ENCODE results near the gene SYF2.
"Not testable (repeated sequence)": the region's sequence is repeated elsewhere in the genome, so short reads cannot be mapped to it uniquely, and the experiment has no call there.

Gene SYF2

GRCh38 chr1:25204797-25205480 is 27.4 kb downstream of the SYF2 start:
- DNase-seq = peak; percentile 12

- no peak for DNase-seq
These were observed 31.3 kb downstream of the SYF2 start for GRCh38 chr1:25201006-25201405.

- no peak for DNase-seq
These were observed 32.3 kb downstream of the SYF2 start for GRCh38 chr1:25199819-25200620.

- DNase-seq = no peak
These were observed 33.5 kb downstream of the SYF2 start for GRCh38 chr1:25198663-25199252.

- DNase-seq = no peak
These were observed 34.2 kb downstream of the SYF2 start for GRCh38 chr1:25197982-25198662.

GRCh38 chr1:25197235-25197975 is 34.9 kb downstream of the SYF2 start:
- DNase-seq = no peak

DNA sequence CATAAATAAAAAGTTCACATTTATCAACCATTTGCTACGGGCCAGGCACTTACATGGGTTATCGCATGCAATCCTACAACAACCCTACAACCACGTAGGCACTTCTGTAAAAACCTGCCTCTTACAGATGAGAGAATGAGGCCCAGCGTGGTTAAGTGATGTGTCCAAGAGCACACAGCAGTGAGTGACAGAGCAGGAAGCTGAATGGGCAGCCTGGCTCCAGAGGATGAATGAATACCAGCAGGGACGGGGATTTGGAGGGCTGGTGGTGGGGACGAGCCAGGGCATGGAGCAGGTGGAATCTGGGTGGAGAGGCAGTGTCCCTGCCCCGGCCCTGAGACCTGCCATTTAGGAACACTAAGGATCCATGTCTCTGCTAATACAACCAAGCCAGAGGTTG is 35.5 kb downstream of the SYF2 start:
- no peak for DNase-seq

GRCh38 chr1:25195835-25196234 is 36.5 kb downstream of the SYF2 start:
- no peak for DNase-seq

DNA sequence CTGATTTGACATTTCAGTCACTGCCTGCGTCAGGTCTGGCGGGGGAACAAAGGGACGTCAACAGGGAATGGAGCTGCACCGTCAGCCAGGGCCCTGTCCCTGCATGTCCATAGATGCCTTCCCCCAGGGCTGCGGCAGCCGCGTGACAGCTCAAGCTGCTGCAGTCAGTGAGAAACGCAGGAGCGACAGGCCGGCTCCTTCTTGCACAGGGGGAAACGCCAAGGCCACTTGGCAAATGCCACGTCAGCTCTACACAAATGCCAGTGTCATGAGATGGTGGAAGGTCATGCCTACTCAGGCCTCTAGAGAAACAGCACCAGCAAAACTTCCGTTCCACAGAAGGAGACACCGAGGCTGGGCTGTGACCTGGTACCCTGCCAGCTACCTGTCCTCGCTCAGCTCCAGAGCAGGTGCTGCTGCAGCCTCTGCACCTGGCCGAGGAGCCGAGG is 37.7 kb downstream of the SYF2 start:
- DNase-seq = no peak

DNA sequence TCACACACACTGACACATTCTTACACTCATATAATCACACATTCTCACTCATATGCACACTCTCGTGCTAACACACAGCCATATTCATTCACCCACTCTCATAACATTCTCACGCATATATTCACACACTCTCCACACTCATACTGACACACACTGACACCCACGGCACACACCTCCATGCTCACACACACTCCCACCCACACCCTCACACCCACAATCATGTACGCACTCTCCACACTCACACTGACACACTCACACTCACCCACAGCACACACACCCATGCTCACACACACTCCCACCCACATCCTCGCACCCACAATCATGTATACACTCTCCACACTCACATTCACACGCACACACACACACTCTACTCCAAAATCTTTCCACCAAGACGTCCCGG is 38.2 kb downstream of the SYF2 start:
- DNase-seq = no peak

DNA sequence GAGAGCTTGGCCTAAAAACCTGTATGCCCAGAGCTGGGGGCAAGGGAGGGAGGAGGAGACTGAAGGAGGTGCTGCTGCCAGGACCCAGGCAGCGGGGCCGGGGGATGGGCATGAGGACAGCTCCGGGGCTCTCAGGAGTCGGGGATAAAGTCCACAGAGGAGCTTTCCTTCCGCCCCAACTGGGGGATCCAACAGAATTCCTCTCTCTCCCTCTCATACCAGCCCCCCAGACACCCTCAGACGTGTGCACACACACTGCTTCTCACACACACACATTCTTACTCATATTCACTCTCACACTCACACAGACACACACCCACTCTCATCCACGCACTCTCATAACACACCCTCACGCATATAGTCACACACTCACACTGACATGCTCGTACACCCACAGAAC is 39.1 kb downstream of the SYF2 start:
- no peak for DNase-seq

DNA sequence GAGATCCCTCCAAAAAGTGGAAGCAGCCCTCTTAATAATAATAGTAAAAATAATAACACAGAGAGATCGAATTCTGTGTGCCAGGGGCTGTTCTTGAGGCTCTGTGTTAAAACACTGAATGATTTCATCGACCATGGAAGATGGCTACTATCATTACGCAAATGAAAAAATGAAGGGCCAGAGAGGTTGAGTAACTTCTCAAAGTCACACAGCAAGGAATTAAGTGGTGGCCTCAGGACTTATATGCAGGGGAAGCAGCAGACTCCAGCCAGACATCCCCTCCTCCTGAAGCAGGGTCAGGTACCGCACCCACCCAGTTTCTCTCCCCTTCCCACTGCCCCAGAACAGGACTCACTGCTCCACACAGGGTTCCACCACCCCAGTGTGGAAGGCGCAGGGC is 40.1 kb downstream of the SYF2 start:
- DNase-seq = no peak

- no peak for DNase-seq
These were observed 42.0 kb downstream of the SYF2 start for GRCh38 chr1:25190260-25190659.

DNA sequence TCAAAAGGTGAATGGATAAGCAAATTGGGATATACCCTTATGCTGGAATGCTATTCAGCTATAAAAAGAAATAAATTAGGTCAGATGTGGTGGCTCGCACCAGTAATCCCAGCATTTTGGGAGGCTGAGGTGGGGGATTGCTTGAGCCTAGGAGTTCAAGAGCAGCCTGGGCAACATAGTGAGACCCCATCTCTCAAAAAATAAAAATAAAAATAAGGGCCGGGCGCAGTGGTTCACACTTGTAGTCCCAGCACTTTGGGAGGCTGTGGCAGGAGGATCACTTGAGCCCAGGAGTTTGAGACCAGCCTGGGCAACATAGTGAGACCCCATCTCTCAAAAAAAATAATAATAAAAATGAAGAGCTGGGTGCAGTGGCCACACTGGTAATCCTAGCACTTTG is 44.4 kb downstream of the SYF2 start:
- DNase-seq = not testable (repeated sequence)

- no peak for DNase-seq
These were observed 45.2 kb downstream of the SYF2 start for GRCh38 chr1:25187077-25187476.

- no peak for DNase-seq
These were observed 45.9 kb downstream of the SYF2 start for GRCh38 chr1:25186161-25187007.

DNA sequence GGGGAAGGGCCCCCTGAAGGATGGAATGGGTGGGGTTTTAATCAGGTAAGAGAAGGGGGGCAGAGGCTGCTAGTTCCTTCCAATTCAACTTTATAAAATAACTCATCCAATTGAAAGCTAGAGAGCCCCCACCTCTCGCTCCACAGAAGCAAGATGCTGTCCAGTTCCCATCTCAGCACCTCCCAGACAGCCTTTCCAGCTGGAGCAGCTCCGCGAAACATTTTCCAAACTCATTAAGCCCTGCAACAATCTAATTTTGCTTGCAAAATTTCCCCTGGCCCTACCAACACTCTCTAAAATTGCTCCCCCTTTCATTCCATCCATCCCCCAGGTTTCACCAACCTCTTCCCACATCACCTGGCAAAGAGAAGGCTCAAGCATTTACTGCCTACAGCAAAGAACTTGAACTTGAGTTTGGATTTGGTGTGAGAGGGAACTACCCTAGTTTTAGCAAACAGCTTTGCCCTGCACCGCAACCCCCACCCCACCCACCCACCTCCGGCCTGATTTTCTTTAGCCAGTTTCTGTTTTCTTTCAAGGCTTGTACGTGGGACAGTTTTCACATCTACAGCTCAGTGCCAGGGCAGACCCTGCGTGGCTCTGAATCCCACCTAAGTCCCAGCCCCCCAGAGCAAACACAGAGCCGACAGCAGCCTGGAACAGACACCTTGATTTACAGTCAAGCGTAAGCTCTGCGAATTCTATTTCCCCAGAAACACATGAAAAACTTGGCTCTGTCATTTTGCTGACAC is 46.7 kb downstream of the SYF2 start:
- DNase-seq = no peak

DNA sequence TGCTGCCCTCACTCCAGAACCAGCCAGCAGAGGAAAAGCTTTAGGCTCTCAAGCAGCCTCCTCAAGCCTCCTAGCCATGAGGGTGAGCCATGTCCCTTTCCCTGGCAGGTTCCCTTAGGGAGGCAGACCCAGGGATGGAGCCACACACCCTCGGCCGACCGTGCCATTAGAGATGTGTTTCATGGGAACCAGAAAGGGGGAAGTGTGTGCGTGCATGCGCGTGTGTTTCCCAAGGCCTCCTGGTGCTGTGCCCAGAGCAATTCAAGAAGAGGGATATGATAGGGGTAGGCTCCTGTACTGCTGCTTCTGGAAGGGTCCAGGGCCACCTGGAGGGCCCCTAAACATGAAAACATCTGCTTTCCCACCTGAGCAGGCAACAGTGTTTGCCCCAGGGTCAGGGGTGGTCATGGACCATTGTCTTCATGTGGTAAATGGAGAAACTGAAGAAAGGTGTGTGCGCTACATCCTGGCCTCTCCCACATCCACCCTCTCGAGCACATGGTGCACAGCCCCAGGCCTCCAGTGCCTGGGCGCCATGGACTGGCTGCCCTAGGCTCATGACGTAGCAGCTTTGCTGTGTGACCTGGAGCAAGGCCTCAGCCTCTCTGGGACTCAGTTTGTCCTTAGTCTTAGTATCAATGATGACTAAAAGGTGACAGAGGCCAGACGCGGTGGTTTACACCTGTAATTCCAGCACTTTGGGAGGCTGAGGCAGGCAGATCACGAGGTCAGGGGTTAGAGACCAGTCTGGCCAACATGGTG is 48.1 kb downstream of the SYF2 start:
- no peak for DNase-seq

DNA sequence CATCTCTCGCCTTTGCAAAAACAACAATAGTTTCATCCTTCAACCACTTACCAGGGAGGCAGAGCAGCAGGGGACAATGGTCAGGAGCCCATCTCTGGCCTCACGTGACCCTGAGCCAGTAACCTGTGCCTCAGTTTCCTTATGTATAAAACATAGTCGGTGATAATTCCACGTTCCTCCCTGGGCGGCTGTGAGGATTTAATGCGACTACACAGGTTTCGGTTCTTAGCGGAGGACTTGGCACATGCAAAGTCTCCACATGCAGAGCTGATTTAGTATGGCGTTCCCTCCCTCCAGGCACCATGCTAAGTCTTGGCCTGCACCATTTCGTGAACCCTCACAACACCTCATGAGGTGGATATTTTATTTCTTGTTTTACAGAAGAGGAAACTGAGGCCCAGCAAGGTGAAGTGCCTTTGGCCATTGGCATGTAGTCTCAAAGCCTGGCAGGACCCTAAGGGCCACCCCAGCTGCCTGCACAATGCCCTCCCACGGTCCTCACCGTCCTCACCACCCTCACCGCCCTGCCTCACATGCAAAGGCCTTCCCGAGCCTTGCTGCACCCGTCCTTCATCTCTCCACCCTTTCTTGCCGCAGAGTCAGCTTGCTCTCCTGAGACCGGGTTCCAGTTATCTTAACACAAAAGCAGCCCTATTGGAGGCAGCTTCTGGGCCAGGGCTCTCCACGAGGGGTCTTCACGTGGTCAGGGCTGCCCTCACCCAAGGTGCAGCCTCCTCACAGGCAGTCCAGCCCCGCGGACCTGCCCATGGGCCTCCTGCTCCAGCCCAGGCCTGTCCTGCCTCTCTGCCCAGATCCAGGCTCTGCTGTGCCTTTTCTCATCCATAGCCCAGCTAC is 48.9 kb downstream of the SYF2 start:
- DNase-seq = no peak
